Inflammatory macrophage treated with lipopolysaccharide for 4 hours (primary cell): Measurements from ENCODE around the gene PHKA2.

Experiments
- DNase-seq: peaks from one replicate; pipeline ENCODE4 v3.0.0-alpha.2; 2020

PHKA2 gene

GRCh38 chrX:18887177-18887824, 96.6 kb downstream of the PHKA2 start:
- DNase-seq: no peak

- peak; percentile 68 for DNase-seq
Observed at GRCh38 chrX:18886344-18887161, 97.4 kb downstream of the PHKA2 start.

GRCh38 chrX:18886005-18886343, 97.9 kb downstream of the PHKA2 start:
- no peak for DNase-seq

GRCh38 chrX:18885328-18886004, 98.4 kb downstream of the PHKA2 start:
- no peak for DNase-seq

GRCh38 chrX:18884916-18885315, 99.0 kb downstream of the PHKA2 start:
- no peak for DNase-seq

- no peak for DNase-seq
Observed at GRCh38 chrX:18883961-18884765, 99.8 kb downstream of the PHKA2 start.

GRCh38 chrX:18883234-18883960, 100.5 kb downstream of the PHKA2 start:
- no peak for DNase-seq

- DNase-seq: no peak
Observed at GRCh38 chrX:18879144-18879543, 104.8 kb downstream of the PHKA2 start.

GRCh38 chrX:18877469-18877868, 106.4 kb downstream of the PHKA2 start:
- DNase-seq: no peak

GRCh38 chrX:18875256-18875878, 108.5 kb downstream of the PHKA2 start:
- DNase-seq: no peak

GRCh38 chrX:18874560-18875255, 109.2 kb downstream of the PHKA2 start:
- no peak for DNase-seq

- no peak for DNase-seq
Observed at GRCh38 chrX:18873836-18874235, 110.1 kb downstream of the PHKA2 start.

GRCh38 chrX:18873189-18873791, 110.6 kb downstream of the PHKA2 start:
- no peak for DNase-seq

- DNase-seq: no peak
Observed at GRCh38 chrX:18872621-18873020, 111.3 kb downstream of the PHKA2 start.

GRCh38 chrX:18871970-18872369, 111.9 kb downstream of the PHKA2 start:
- DNase-seq: no peak

GRCh38 chrX:18871161-18871890, 112.6 kb downstream of the PHKA2 start:
- DNase-seq: no peak

GRCh38 chrX:18864390-18864920, 119.5 kb downstream of the PHKA2 start:
- no peak for DNase-seq

GRCh38 chrX:18861511-18861910, 122.4 kb downstream of the PHKA2 start:
- DNase-seq: no peak

GRCh38 chrX:18856645-18856997, 127.3 kb downstream of the PHKA2 start:
- DNase-seq: no peak
